Raji (cell line): ENCODE measurements around the gene ELL2.

ENCODE experiments used
- POLR2A ChIP-seq: IDR thresholded peaks from 2 replicates; pipeline ENCODE4 v1.6.1; 2011; ENCODE audit warnings: low read depth, low read length, control low read depth; ENCODE audit not compliant: insufficient read depth

The ELL2 gene

DNA sequence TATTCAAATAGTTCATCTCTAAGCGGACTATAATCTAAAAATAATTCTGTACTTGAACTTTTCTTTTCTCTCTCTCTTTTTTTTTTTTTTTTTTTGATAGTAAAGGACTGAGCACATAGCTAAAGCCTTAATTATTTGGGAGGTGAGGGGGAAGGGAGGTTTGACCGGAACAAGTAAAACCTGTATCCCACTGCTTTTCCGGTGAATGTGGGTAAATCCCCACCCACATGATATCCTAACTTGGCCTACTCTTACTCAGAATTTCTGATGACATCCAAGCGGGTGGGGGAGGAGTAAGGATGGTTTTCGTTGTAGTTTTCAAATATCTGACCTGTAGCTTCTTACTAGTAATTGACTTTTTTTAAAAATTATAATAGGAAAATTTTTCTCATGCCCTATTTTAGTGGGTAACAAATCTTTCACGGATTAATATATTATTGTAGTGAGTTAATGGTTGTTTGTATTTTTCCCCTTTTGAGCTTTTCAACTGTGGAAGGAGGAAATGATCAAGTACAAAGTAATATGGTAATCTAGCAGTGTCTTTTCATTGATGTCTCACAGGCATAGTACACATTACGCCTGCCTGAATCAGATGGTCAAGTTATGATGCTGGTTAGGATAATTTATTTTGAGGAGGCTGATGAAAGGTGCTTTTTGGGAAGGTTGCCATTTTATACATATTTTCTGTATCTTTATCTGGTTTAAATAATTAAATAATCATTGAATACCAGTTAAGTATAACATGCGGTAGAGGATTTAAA, 2.2 kb upstream of the ELL2 start:
- TF ChIP-seq POLR2A, result no peak

- TF ChIP-seq POLR2A, result no peak
These were observed 1.1 kb upstream of the ELL2 start for GRCh38 chr5:95962785-95963184.

DNA sequence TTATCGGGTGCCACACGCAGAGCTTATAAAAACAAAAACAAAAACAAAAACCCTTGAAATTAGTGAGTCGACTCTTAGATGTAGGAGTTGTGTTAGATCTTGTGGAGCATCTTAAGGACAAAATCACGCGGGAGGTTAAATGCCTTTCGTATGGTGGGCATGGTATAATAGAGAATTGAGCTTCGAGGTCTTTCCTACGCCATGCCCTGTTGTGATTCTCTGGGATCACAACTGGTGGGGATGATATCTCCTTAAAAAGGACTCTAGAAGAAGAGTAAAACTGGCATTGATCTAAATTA, 773 bp upstream of the ELL2 start:
- no peak for TF ChIP-seq POLR2A

DNA sequence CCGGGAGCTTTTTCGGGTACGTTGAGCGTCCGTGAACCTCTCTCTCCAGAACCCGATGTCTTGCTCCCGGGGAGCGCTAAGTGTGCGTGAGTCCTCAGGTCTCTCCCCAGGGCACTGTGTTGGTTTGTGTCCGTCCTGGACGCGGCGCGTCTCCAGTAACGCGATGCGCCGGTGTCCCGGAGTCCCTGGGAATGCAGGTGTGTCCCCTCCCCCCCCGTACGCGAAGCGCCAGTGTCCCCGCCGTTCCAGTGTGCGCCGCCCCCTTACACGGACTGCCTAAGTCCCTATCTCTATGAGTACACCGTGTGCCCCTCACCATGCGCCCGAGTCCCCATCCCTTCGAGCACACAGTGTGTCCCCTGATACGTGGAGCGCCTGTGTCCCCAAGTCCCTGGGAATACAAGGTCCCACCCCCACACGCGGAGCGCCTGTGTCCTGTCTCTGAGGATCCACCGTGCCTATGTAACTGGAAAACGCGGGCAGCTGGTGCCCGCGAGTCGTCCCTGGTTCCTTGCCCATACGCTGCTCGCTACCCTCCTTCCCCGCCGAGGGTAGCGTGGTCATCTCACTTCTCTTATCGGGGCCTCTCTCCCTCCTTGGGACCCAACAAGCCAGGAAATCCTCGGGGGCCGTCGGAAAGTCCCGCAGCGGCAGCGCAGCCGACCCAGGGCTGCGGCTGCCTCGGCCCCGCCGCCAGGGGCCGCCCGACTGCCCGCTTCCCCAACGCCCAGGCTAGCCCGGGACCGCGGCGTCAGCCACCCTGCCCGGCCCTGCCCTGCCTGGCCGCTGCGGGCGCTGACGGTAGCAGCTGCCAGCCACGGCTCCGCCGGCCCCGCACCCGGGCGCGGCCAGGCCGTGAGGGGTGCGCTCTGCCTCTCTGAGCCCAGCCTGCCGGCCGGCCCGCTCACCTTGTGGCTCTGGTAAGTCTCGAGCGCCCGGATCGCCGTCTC, 709 bp downstream of the ELL2 start:
- TF ChIP-seq POLR2A, result no peak

DNA sequence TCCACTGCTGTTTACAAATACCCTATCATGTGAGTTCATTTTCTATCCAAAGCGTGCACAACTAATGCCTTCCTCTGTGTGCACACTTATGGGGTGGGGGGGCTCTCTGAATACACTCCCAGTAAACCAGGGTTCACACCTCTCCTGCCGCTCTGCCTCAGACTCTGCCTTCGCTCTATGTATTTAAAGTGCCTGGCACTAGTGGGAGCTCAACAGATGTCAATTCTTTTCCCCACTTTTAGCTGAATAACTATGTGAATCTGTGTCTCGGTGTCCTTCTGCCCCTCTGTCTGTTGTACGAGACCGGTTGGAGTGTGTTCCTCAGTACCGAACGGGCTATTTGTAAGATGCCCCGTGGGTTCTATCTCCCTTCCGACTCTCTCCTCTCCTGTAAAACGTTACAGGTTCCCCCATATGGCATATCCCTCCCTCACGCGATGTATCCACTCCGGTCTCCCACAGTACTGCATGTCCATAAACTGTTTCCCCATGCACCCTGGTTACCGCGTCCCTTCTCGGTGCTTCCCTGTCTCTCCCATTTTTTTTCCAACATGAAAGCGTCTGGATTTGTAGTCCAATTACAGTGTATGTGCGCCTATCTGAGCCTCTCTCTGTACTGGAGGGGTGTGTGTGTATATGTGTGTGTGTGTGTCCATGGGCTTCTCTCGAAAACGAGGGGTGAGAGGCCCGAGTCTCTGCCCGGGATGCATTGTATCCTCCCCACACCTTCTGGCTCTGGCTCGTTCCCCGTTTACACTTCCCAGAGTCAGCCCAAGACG, 1.6 kb downstream of the ELL2 start:
- TF ChIP-seq POLR2A, result no peak

- no peak for TF ChIP-seq POLR2A
These were observed 2.4 kb downstream of the ELL2 start for GRCh38 chr5:95959051-95959887.

DNA sequence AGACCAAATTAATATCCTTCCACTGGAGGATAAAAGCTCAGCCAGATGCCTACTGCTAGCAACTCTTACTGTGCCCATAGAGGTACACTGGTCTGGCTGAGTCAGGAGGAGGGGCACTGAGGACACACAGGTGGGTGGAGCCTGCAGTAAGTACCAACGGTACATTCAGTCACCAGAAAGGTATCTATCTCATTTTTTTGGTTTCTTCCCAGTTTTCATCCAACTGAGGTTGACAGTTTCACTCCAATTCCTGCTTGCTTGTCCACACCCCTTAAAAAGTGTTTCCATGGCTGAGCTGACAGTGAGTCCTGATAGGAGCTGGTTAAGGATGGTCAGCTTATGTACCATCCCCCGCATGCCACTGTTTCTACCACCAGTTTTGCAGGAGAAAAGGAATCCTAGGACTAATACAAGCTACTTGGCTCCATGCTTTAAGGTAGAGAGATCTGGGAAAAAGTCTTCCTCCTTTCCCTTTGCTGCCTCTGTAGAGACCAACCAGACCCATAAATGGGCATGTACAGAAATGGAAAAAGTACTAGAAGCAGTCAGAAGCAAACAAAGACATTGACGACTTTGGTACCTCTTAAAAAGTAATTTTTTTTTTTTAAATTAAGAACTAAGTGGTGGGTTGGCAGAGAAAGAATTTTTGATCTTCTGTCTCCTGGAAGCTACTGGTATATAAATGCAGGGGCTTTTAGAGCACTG, 3.2 kb downstream of the ELL2 start:
- no peak for TF ChIP-seq POLR2A

- no peak for TF ChIP-seq POLR2A
These were observed 4.0 kb downstream of the ELL2 start for GRCh38 chr5:95957561-95958203.

DNA sequence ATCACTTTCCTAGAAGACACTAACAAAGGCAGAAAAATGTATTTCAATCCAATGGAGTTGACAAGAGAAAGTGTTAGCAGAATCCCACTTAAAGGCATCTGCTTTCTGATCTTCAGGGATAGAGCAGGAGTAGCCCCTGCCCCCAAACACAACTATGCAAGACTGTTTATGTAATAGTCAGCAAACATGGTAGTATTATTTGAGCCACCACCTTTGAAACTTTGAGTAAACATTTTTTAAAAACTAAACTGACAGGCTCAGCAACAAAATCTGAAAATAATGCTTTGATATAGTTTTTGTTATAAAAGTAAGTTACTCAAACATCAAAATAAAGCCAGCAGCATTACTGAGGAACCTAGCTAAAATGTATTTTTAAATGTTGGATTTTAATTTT, 4.8 kb downstream of the ELL2 start:
- TF ChIP-seq POLR2A, result no peak

DNA sequence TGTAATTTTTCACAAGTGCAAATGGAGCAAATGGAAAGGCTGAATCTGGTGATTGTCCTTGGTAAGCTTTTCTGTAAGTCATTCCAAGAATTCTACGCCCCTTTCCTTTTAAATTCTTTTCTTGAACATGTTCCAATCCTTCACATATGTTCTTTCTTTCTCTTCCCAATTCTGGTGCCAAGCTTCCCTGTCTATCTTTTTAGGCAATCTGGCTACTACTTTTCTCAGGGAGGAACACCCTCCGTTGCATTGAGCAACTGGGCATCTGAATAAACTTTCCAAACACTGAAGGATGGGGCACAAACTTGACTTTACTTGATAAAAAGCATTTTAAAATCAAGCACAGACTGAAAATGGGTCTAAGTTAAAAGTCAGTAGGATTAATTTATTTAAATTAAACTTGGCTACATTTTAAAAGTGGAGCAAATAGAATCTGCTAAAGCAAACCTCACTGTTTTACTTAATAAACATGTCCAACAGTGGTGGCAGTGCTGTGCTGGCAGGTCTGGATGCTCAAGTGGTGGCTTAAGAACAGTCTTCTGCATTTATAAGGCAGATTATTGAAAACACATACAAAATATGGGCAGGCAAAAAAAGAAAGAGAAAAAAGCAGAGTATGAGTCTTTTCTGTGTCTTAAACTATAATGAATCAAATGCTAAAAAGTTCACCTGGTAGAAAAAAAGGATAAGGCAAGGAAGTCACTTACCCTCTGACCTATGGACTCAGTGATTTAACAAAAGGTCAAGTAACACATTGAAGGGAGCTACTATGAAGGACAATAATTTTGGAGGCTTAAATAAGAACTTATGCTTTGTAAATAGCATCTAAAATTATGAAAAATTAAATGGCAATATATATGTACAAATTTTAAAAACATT, 5.4 kb downstream of the ELL2 start:
- TF ChIP-seq POLR2A, result no peak

GRCh38 chr5:95954716-95955115, 6.9 kb downstream of the ELL2 start:
- no peak for TF ChIP-seq POLR2A

DNA sequence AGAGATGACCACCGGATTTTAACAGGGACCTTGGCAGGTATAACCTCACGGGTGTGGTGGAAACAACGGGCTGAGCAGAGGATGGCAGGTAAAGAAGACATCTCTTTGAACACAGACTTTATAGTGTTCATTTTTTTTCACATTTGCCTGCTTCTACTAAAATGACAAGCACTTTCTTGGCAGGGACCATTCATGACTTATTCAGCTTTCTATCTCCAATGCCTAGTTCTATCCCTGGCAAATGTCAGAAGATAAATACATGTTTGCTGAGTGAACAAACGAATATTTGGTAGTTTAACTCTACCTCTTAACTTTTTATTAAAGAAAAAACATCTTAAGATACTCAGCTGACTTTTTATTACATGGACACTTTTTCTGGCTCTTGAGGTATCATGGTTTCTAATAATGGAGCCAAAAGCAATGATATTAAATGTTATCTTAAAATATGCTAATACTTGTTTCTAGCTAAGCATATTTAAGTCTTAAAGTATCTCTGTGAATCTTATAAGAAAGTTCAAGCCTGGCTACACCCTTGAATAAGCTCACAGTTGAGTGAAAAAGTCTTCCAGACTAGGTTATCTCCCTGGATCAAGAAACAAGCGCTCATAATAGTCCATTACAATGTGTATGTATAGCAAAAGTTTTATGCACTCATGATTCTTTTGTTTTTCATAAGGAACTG, 8.5 kb downstream of the ELL2 start:
- no peak for TF ChIP-seq POLR2A
